HK-2 (cell line): Measurements from ENCODE around the gene ACAA2.
A peak's percentile ranks its signal among the peaks of the same experiment; 100 is the strongest.

ENCODE experiments used
- DNase-seq: peaks from one replicate; pipeline ENCODE4 v3.0.0-alpha.2; 2018; ENCODE audit not compliant: unreplicated experiment

ACAA2 gene

GRCh38 chr18:49813319-49814146 is at the start of gene ACAA2:
Gene ACAA2, minus strand, starts transcription at chr18:49813533. Its CDS starts 49 bp downstream, at chr18:49813484.
- DNase-seq, result peak; percentile 83

- no peak for DNase-seq
Observed at GRCh38 chr18:49862656-49863385, 49.5 kb upstream of the ACAA2 start.

GRCh38 chr18:49861659-49862058 is 48.3 kb upstream of the ACAA2 start:
- no peak for DNase-seq

- no peak for DNase-seq
Observed at GRCh38 chr18:49859725-49860124, 46.4 kb upstream of the ACAA2 start.

GRCh38 chr18:49859021-49859359 is 45.7 kb upstream of the ACAA2 start:
- DNase-seq, result no peak

GRCh38 chr18:49858309-49859020 is 45.1 kb upstream of the ACAA2 start:
- peak; percentile 67 for DNase-seq

GRCh38 chr18:49857708-49858107 is 44.4 kb upstream of the ACAA2 start:
- DNase-seq, result no peak

- no peak for DNase-seq
Observed at GRCh38 chr18:49856496-49856895, 43.2 kb upstream of the ACAA2 start.

GRCh38 chr18:49855711-49856415 is 42.5 kb upstream of the ACAA2 start:
- DNase-seq, result no peak

GRCh38 chr18:49854681-49855080 is 41.3 kb upstream of the ACAA2 start:
- no peak for DNase-seq

GRCh38 chr18:49853436-49853835 is 40.1 kb upstream of the ACAA2 start:
- DNase-seq, result no peak

- DNase-seq, result no peak
Observed at GRCh38 chr18:49853011-49853410, 39.7 kb upstream of the ACAA2 start.

GRCh38 chr18:49851624-49852023 is 38.3 kb upstream of the ACAA2 start:
- no peak for DNase-seq

GRCh38 chr18:49850636-49851035 is 37.3 kb upstream of the ACAA2 start:
- no peak for DNase-seq

GRCh38 chr18:49849331-49850217 is 36.2 kb upstream of the ACAA2 start:
- DNase-seq, result peak; percentile 85

GRCh38 chr18:49848115-49848514 is 34.8 kb upstream of the ACAA2 start:
- DNase-seq, result no peak

GRCh38 chr18:49847524-49847923 is 34.2 kb upstream of the ACAA2 start:
- DNase-seq, result no peak

- no peak for DNase-seq
Observed at GRCh38 chr18:49846718-49847470, 33.6 kb upstream of the ACAA2 start.

- DNase-seq, result no peak
Observed at GRCh38 chr18:49846361-49846662, 33.0 kb upstream of the ACAA2 start.

GRCh38 chr18:49845629-49846360 is 32.5 kb upstream of the ACAA2 start:
- DNase-seq, result no peak
